Measurements from ENCODE around the gene MCC.

Gene MCC

GRCh38 chr5:112976432-112977309 is 511.6 kb downstream of the MCC start, which contains the start of gene DCP2:
Gene DCP2 (plus strand): TSS chr5:112976798. CDS start chr5:112976934, 136 bp downstream.
- Histone ChIP-seq H3K9ac (ENCODE audit: insufficient read length, low read depth) (peak within 1 kb of the TSS; percentile 95), H3K27me3 (ENCODE audit: insufficient read depth, insufficient read length) (no peaks in the 10 kb centered on the region), H3K36me3 (ENCODE audit: insufficient read depth, insufficient read length, low read length) (peaks cover 4% of the 10 kb centered on the region), H3K9me3 (ENCODE audit: insufficient read depth, low read length) (no peaks in the 10 kb centered on the region), H3K4me1 (ENCODE audit: insufficient read depth, insufficient read length) (no peaks in the 10 kb centered on the region), H3K4me3 (ENCODE audit: insufficient read length, low read depth) (peak within 1 kb of the TSS; percentile 85)
- TF ChIP-seq ZNF274 (IDR thresholded peaks at IDR 0.05; ENCODE audit: low read depth, low read length) (no peak), SUZ12 (IDR thresholded peaks at IDR 0.05; ENCODE audit: extremely low read depth, insufficient read depth, insufficient read length) (no peak), YY1 (IDR thresholded peaks at IDR 0.05; ENCODE audit: insufficient read depth, insufficient read length) (no peak)
- peak; percentile 93 for DNase-seq (ENCODE audit: low read depth, low spot score)

DNA sequence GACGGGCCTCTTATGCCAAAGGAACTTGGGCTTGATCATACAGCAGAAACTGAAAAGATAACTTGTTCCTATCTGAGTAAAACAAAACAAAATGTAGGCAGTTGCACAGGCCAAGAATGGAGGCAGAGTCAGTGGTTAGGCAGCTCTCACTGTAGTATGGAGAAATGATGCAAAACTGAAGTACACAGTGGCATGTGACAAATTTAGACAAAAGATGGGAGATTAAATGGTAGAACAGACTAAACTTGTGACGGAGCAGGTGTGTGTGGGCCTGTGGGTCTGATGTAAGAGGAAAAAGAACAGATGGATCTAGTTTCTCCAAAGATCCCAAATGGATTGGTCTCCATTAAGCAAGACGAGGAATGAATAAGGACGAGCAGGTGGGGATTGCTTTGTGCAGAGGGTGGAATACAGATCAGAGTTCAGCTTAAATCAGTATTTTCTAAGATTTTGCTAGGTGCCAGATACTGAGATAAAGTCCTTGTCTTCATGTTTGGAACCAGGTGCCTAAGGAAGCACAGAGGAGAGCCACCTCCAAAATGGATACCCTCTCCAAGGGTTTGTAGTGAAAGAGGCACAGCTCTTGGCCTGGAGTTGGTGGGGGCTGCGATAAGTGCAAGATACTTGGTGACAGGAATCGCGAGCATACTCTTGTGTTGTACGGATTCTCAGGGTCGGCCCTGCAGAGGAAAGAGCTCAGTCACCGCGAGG is 512.4 kb downstream of the MCC start:
- no peak for DNase-seq (ENCODE audit: low read depth, low spot score)
- Histone ChIP-seq H3K36me3 (ENCODE audit: insufficient read depth, insufficient read length, low read length) (peaks cover 1% of the 10 kb centered on the region), H3K4me3 (ENCODE audit: insufficient read length, low read depth) (peak overlapping the region; percentile 25), H3K9ac (ENCODE audit: insufficient read length, low read depth) (peak overlapping the region; percentile 21), H3K4me1 (ENCODE audit: insufficient read depth, insufficient read length) (no peaks in the 10 kb centered on the region), H3K27me3 (ENCODE audit: insufficient read depth, insufficient read length) (no peaks in the 10 kb centered on the region), H3K9me3 (ENCODE audit: insufficient read depth, low read length) (no peaks in the 10 kb centered on the region)
- TF ChIP-seq ZNF274 (IDR thresholded peaks at IDR 0.05; ENCODE audit: low read depth, low read length) (no peak), YY1 (IDR thresholded peaks at IDR 0.05; ENCODE audit: insufficient read depth, insufficient read length) (no peak), SUZ12 (IDR thresholded peaks at IDR 0.05; ENCODE audit: extremely low read depth, insufficient read depth, insufficient read length) (no peak)

DNA sequence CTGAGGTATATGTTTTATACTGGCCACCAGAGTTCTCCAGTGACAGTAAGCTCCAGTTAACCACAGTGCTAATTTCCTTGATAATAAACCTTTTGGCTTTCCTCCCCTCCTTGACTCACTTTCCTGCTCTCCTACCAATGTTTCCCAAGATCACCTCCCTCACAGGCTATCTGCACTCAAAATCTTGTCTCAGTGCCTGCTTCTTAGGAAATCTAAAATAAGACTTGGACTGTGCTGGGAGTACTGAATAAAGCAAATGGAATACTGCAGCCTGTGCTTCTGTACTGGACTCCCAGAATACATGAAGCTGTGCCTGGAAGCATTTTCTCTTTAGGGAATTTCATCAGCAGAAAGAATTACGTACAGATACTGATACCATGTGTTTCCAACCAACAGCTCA is 513.4 kb downstream of the MCC start:
- Histone ChIP-seq H3K36me3 (ENCODE audit: insufficient read depth, insufficient read length, low read length) (no peaks in the 10 kb centered on the region), H3K9ac (ENCODE audit: insufficient read length, low read depth) (no peak overlapping the region), H3K4me3 (ENCODE audit: insufficient read length, low read depth) (no peak overlapping the region), H3K9me3 (ENCODE audit: insufficient read depth, low read length) (no peaks in the 10 kb centered on the region), H3K4me1 (ENCODE audit: insufficient read depth, insufficient read length) (no peaks in the 10 kb centered on the region), H3K27me3 (ENCODE audit: insufficient read depth, insufficient read length) (no peaks in the 10 kb centered on the region)
- TF ChIP-seq ZNF274 (IDR thresholded peaks at IDR 0.05; ENCODE audit: low read depth, low read length): no peak
- TF ChIP-seq YY1 (IDR thresholded peaks at IDR 0.05; ENCODE audit: insufficient read depth, insufficient read length): no peak
- TF ChIP-seq SUZ12 (IDR thresholded peaks at IDR 0.05; ENCODE audit: extremely low read depth, insufficient read depth, insufficient read length): no peak
- no peak for DNase-seq (ENCODE audit: low read depth, low spot score)

- Histone ChIP-seq H3K9me3 (ENCODE audit: insufficient read depth, low read length) (no peaks in the 10 kb centered on the region), H3K9ac (ENCODE audit: insufficient read length, low read depth) (no peak overlapping the region), H3K36me3 (ENCODE audit: insufficient read depth, insufficient read length, low read length) (no peaks in the 10 kb centered on the region), H3K4me1 (ENCODE audit: insufficient read depth, insufficient read length) (peaks cover 4% of the 10 kb centered on the region), H3K4me3 (ENCODE audit: insufficient read length, low read depth) (no peak overlapping the region), H3K27me3 (ENCODE audit: insufficient read depth, insufficient read length) (no peaks in the 10 kb centered on the region)
- TF ChIP-seq YY1 (IDR thresholded peaks at IDR 0.05; ENCODE audit: insufficient read depth, insufficient read length) (no peak), ZNF274 (IDR thresholded peaks at IDR 0.05; ENCODE audit: low read depth, low read length) (no peak), SUZ12 (IDR thresholded peaks at IDR 0.05; ENCODE audit: extremely low read depth, insufficient read depth, insufficient read length) (no peak)
- DNase-seq (ENCODE audit: low read depth, low spot score): no peak
Observed at GRCh38 chr5:112973904-112974303, 514.3 kb downstream of the MCC start.

GRCh38 chr5:112973036-112973435 is 515.2 kb downstream of the MCC start:
- Histone ChIP-seq H3K27me3 (ENCODE audit: insufficient read depth, insufficient read length) (no peaks in the 10 kb centered on the region), H3K4me3 (ENCODE audit: insufficient read length, low read depth) (no peak overlapping the region), H3K36me3 (ENCODE audit: insufficient read depth, insufficient read length, low read length) (no peaks in the 10 kb centered on the region), H3K9me3 (ENCODE audit: insufficient read depth, low read length) (no peaks in the 10 kb centered on the region), H3K4me1 (ENCODE audit: insufficient read depth, insufficient read length) (peaks cover 4% of the 10 kb centered on the region), H3K9ac (ENCODE audit: insufficient read length, low read depth) (no peak overlapping the region)
- TF ChIP-seq SUZ12 (IDR thresholded peaks at IDR 0.05; ENCODE audit: extremely low read depth, insufficient read depth, insufficient read length) (no peak), ZNF274 (IDR thresholded peaks at IDR 0.05; ENCODE audit: low read depth, low read length) (no peak), YY1 (IDR thresholded peaks at IDR 0.05; ENCODE audit: insufficient read depth, insufficient read length) (no peak)
- no peak for DNase-seq (ENCODE audit: low read depth, low spot score)
